ENCODE measurements around the gene PRKCQ.

The PRKCQ gene

GRCh38 chr10:6617309-6618076 is 37.4 kb upstream of the PRKCQ start:
- no peak for TF ChIP-seq CTCF (IDR thresholded peaks at IDR 0.05; ENCODE audit: extremely low read depth, insufficient read depth, missing control alignments)
- in situ Hi-C loops (cut with MboI; ENCODE audit: low pct_unique_long_range_greater_than_20kb, low sequenced_read_pairs, unreplicated experiment) = no loop called here
- no peak for DNase-seq (ENCODE audit: low spot score)

GRCh38 chr10:6615971-6616370 is 35.9 kb upstream of the PRKCQ start:
- DNase-seq (ENCODE audit: low spot score) = no peak
- no peak for TF ChIP-seq CTCF (IDR thresholded peaks at IDR 0.05; ENCODE audit: extremely low read depth, insufficient read depth, missing control alignments)
- in situ Hi-C loops (cut with MboI; ENCODE audit: low pct_unique_long_range_greater_than_20kb, low sequenced_read_pairs, unreplicated experiment) = no loop called here

GRCh38 chr10:6612371-6612770 is 32.3 kb upstream of the PRKCQ start:
- DNase-seq (ENCODE audit: low spot score) = no peak
- in situ Hi-C loops (cut with MboI; ENCODE audit: low pct_unique_long_range_greater_than_20kb, low sequenced_read_pairs, unreplicated experiment) = no loop called here
- no peak for TF ChIP-seq CTCF (IDR thresholded peaks at IDR 0.05; ENCODE audit: extremely low read depth, insufficient read depth, missing control alignments)

- DNase-seq (ENCODE audit: low spot score) = no peak
- no peak for TF ChIP-seq CTCF (IDR thresholded peaks at IDR 0.05; ENCODE audit: extremely low read depth, insufficient read depth, missing control alignments)
Observed at GRCh38 chr10:6610647-6611046, 30.6 kb upstream of the PRKCQ start.

GRCh38 chr10:6609625-6610024 is 29.5 kb upstream of the PRKCQ start:
- TF ChIP-seq CTCF (IDR thresholded peaks at IDR 0.05; ENCODE audit: extremely low read depth, insufficient read depth, missing control alignments) = no peak
- DNase-seq (ENCODE audit: low spot score) = no peak
- in situ Hi-C loops (cut with MboI; ENCODE audit: low pct_unique_long_range_greater_than_20kb, low sequenced_read_pairs, unreplicated experiment) = no loop called here

More at GRCh38 chr10:6610647-6611046, 30.6 kb upstream of the PRKCQ start:
- in situ Hi-C loops (cut with MboI; ENCODE audit: low pct_unique_long_range_greater_than_20kb, low sequenced_read_pairs, unreplicated experiment) = no loop called here

GRCh38 chr10:6607778-6608177 is 27.7 kb upstream of the PRKCQ start:
- in situ Hi-C loops (cut with MboI; ENCODE audit: low pct_unique_long_range_greater_than_20kb, low sequenced_read_pairs, unreplicated experiment) = no loop called here
- no peak for DNase-seq (ENCODE audit: low spot score)
- no peak for TF ChIP-seq CTCF (IDR thresholded peaks at IDR 0.05; ENCODE audit: extremely low read depth, insufficient read depth, missing control alignments)
